HEK293 (cell line): ENCODE measurements around the gene LMCD1.

Source experiments
- CTCF ChIA-PET: fragments of 350-600 bp; formaldehyde crosslinking; extraction: SDS; loops from one replicate; lab custom pipeline; 2021; ENCODE audit warnings: antibody characterized with exemption; lab: Yijun Ruan, JAX
- POLR2A ChIA-PET: fragments of 300-600 bp; formaldehyde crosslinking; extraction: SDS; loops from one replicate; lab custom pipeline; 2020; ENCODE audit warnings: antibody characterized with exemption, inconsistent platforms; lab: Yijun Ruan, JAX
- H3K27ac ChIP-seq: fragments of 200-500 bp; sonication (Bioruptor generic); 2 replicates; pipeline ENCODE4 v1.5.1; 2014; ENCODE audit warnings: low read depth, low read length, control low read depth, inconsistent platforms; ENCODE audit errors: extremely low read depth
- H3K36me3 ChIP-seq, 2 experiments: fragments of 200-500 bp in 1 of 2; sonication (Bioruptor generic) in 1 of 2; 1 replicate in 1 of 2; 2 replicates in 1 of 2; pipeline ENCODE4 v1.5.1; 2014 to 2017; ENCODE audit warnings: inconsistent platforms in 2 of 2, low read length in 2 of 2; ENCODE audit not compliant: control insufficient read depth in 2 of 2, insufficient read depth in 1 of 2
- H3K4me1 ChIP-seq: fragments of 200-500 bp; sonication (Bioruptor generic); 2 replicates; pipeline ENCODE4 v1.5.1; 2014; ENCODE audit warnings: mild to moderate bottlenecking, low read length, inconsistent platforms; ENCODE audit not compliant: control insufficient read depth, insufficient read depth
- H3K4me3 ChIP-seq: 2 replicates; pipeline ENCODE4 v1.5.1; 2011; ENCODE audit warnings: low read depth, mild to moderate bottlenecking, control low read depth, low read length, moderate library complexity
- H3K9me3 ChIP-seq: fragments of 200-500 bp; sonication (Bioruptor generic); 2 replicates; pipeline ENCODE4 v1.5.1; 2014; ENCODE audit warnings: low read depth, low read length, inconsistent platforms; ENCODE audit not compliant: control insufficient read depth, insufficient read depth
- GLI4 ChIP-seq: fragments of 450-650 bp; formaldehyde crosslinking; IDR thresholded peaks from 2 replicates; pipeline ENCODE4 v1.5.1; 2016; ENCODE audit warnings: missing biosample characterization, missing genetic modification characterization
- KLF8 ChIP-seq: fragments of 450-650 bp; formaldehyde crosslinking; IDR thresholded peaks from 2 replicates; pipeline ENCODE4 v1.5.1; 2016; ENCODE audit warnings: missing biosample characterization, missing genetic modification characterization
- KLF9 ChIP-seq: fragments of 450-650 bp; formaldehyde crosslinking; IDR thresholded peaks from 2 replicates; pipeline ENCODE4 v1.5.1; 2016; ENCODE audit warnings: missing biosample characterization, missing genetic modification characterization, low read depth
- ZFP37 ChIP-seq: fragments of 450-650 bp; formaldehyde crosslinking; IDR thresholded peaks from 2 replicates; pipeline ENCODE4 v1.5.1; 2016; ENCODE audit warnings: missing biosample characterization, missing genetic modification characterization
- ZNF169 ChIP-seq: fragments of 450-650 bp; formaldehyde crosslinking; IDR thresholded peaks from 2 replicates; pipeline ENCODE4 v1.5.1; 2016; ENCODE audit warnings: missing biosample characterization, missing genetic modification characterization
- ZNF19 ChIP-seq: fragments of 450-650 bp; formaldehyde crosslinking; IDR thresholded peaks from 2 replicates; pipeline ENCODE4; 2016; ENCODE audit warnings: missing biosample characterization, missing genetic modification characterization, low read depth
- ZNF214 ChIP-seq: fragments of 450-650 bp; formaldehyde crosslinking; IDR thresholded peaks from 2 replicates; pipeline ENCODE4 v1.5.1; 2017; ENCODE audit warnings: missing biosample characterization, mild to moderate bottlenecking, missing genetic modification characterization, borderline replicate concordance
- ZNF555 ChIP-seq: fragments of 450-650 bp; formaldehyde crosslinking; conservative IDR thresholded peaks from 2 replicates; pipeline ENCODE4 v1.5.1; 2017; ENCODE audit warnings: missing biosample characterization, mild to moderate bottlenecking, missing genetic modification characterization, inconsistent platforms
- ZNF561 ChIP-seq: fragments of 450-650 bp; IDR thresholded peaks from 2 replicates; pipeline ENCODE4 v1.5.1; 2018; ENCODE audit warnings: missing biosample characterization, missing genetic modification characterization, borderline replicate concordance
- ZNF629 ChIP-seq: fragments of 450-650 bp; formaldehyde crosslinking; IDR thresholded peaks from 2 replicates; pipeline ENCODE4 v1.5.1; 2017; ENCODE audit warnings: missing biosample characterization, missing genetic modification characterization
- ZNF707 ChIP-seq: fragments of 450-650 bp; formaldehyde crosslinking; IDR thresholded peaks from 2 replicates; pipeline ENCODE4 v1.5.1; 2016; ENCODE audit warnings: missing biosample characterization, missing genetic modification characterization
- TF ChIP-seq, protein P1 (sequence below): fragments of 450-650 bp; formaldehyde crosslinking; IDR thresholded peaks from 2 replicates; pipeline ENCODE4 v1.5.1; 2016; ENCODE audit warnings: missing biosample characterization, missing genetic modification characterization
- TF ChIP-seq, protein P2 (sequence below): fragments of 450-650 bp; formaldehyde crosslinking; IDR thresholded peaks from 2 replicates; pipeline ENCODE4; 2016; ENCODE audit warnings: missing biosample characterization, missing genetic modification characterization
- TF ChIP-seq, protein P3 (sequence below): fragments of 450-650 bp; formaldehyde crosslinking; IDR thresholded peaks from 2 replicates; pipeline ENCODE4 v1.5.1; 2016; ENCODE audit warnings: missing biosample characterization, missing genetic modification characterization
- TF ChIP-seq, protein P4 (sequence below): fragments of 450-650 bp; formaldehyde crosslinking; IDR thresholded peaks from 2 replicates; pipeline ENCODE4 v1.5.1; 2016; ENCODE audit warnings: missing biosample characterization, missing genetic modification characterization
- TF ChIP-seq, protein P5 (sequence below): fragments of 450-650 bp; formaldehyde crosslinking; IDR thresholded peaks from 2 replicates; pipeline ENCODE4 v1.5.1; 2016; ENCODE audit warnings: missing biosample characterization, missing genetic modification characterization

Gene LMCD1

DNA sequence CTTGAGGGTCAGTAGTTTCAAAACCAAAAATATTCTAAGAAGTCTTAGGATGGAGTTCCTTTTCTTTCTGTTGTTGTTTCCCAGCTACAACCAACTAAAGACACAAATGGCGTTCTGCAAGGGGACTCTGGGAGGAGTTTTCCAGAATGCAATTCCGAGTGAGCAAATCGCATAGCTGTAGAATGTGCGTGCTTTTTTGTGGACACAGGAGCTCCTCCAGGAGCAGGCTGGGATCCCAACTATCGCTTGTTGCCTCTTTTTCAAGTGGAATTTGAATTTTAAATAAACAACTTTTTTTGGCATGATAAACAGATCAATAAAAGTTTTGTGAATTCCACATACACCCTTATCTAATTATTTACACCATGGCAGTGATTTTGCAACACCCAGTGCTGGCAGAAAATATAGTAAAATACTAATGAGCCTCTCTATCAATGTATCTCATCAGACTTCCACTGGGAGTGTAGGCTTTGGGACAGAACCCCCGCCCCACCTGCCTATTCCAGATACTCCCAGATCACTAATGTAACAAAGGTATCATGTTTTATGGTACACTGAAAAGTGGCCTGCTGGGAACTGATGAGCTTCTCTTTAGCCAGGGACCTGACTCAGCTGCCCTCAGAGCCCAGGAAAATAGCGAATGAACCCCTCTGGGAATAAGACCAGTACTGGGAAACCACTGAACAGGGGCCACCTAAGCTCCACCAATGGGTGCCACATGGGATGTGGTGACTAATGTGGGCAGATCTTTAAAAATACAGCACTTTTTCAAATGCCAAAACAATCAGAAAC is 66.4 kb downstream of the LMCD1 start:
- H3K27ac ChIP-seq: no peak overlapping the region
- ChIA-PET POLR2A (no interaction called here), CTCF (interaction anchor here (0.6 to 0.7 kb wide), 2 partner anchors 136 to 263 kb away, joined by 3 to 4 read pairs; no protein-coding TSS in a partner anchor)
- no peak overlapping the region for H3K4me3 ChIP-seq
- H3K36me3 ChIP-seq: peaks cover 0 to 43% of the 10 kb centered on the region in 2 experiments; a peak in 1 of 3 replicates
- no peaks in the 10 kb centered on the region for H3K4me1 ChIP-seq
- H3K9me3 ChIP-seq: no peaks in the 10 kb centered on the region
- no peak for TF ChIP-seq ZNF214 (tag by site-specific recombination)
- no peak for TF ChIP-seq KLF8 (tag by site-specific recombination)
- no peak for TF ChIP-seq ZNF629 (tag by site-specific recombination)
- no peak for TF ChIP-seq GLI4 (tag by site-specific recombination)
- TF ChIP-seq, protein P1, sequence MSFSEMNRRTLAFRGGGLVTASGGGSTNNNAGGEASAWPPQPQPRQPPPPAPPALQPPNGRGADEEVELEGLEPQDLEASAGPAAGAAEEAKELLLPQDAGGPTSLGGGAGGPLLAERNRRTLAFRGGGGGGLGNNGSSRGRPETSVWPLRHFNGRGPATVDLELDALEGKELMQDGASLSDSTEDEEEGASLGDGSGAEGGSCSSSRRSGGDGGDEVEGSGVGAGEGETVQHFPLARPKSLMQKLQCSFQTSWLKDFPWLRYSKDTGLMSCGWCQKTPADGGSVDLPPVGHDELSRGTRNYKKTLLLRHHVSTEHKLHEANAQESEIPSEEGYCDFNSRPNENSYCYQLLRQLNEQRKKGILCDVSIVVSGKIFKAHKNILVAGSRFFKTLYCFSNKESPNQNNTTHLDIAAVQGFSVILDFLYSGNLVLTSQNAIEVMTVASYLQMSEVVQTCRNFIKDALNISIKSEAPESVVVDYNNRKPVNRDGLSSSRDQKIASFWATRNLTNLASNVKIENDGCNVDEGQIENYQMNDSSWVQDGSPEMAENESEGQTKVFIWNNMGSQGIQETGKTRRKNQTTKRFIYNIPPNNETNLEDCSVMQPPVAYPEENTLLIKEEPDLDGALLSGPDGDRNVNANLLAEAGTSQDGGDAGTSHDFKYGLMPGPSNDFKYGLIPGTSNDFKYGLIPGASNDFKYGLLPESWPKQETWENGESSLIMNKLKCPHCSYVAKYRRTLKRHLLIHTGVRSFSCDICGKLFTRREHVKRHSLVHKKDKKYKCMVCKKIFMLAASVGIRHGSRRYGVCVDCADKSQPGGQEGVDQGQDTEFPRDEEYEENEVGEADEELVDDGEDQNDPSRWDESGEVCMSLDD (tag by site-specific recombination): no peak
- TF ChIP-seq ZNF169 (tag by site-specific recombination): no peak
- TF ChIP-seq, protein P2, sequence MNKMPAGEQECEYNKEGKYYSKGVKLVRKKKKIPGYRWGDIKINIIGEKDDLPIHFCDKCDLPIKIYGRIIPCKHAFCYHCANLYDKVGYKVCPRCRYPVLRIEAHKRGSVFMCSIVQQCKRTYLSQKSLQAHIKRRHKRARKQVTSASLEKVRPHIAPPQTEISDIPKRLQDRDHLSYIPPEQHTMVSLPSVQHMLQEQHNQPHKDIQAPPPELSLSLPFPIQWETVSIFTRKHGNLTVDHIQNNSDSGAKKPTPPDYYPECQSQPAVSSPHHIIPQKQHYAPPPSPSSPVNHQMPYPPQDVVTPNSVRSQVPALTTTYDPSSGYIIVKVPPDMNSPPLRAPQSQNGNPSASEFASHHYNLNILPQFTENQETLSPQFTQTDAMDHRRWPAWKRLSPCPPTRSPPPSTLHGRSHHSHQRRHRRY (tag by site-specific recombination): no peak

DNA sequence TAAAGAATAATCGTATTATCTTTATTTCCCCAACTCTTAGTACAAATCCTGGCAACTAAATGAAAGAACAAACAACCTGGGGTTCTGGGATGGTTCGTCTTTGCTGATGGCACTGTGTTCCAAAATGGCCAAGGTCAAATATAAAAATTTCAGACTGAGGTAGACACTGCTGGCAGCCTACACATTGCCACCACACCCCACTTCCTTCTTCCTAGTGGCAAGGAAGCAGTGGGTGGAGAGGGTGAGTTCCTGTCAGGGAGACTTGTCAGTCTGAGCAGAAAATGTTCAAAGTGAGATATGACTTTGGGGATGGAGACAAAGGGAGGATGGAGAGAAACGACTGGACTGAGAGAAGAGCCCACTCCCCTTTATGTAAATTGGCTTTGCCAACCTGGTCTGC is 69.6 kb downstream of the LMCD1 start:
- POLR2A ChIA-PET: no interaction called here
- no peak overlapping the region for H3K4me3 ChIP-seq
- peaks cover 0 to 31% of the 10 kb centered on the region in 2 experiments; a peak in 1 of 3 replicates for H3K36me3 ChIP-seq
- TF ChIP-seq, protein P3, sequence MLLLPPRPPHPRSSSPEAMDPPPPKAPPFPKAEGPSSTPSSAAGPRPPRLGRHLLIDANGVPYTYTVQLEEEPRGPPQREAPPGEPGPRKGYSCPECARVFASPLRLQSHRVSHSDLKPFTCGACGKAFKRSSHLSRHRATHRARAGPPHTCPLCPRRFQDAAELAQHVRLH (tag by site-specific recombination): no peak
- no peak for TF ChIP-seq ZNF561 (tag by site-specific recombination)
- TF ChIP-seq, protein P4, sequence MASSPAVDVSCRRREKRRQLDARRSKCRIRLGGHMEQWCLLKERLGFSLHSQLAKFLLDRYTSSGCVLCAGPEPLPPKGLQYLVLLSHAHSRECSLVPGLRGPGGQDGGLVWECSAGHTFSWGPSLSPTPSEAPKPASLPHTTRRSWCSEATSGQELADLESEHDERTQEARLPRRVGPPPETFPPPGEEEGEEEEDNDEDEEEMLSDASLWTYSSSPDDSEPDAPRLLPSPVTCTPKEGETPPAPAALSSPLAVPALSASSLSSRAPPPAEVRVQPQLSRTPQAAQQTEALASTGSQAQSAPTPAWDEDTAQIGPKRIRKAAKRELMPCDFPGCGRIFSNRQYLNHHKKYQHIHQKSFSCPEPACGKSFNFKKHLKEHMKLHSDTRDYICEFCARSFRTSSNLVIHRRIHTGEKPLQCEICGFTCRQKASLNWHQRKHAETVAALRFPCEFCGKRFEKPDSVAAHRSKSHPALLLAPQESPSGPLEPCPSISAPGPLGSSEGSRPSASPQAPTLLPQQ (tag by site-specific recombination): no peak
- no peak for TF ChIP-seq ZNF555
- TF ChIP-seq ZNF19: no peak
- TF ChIP-seq, protein P5, sequence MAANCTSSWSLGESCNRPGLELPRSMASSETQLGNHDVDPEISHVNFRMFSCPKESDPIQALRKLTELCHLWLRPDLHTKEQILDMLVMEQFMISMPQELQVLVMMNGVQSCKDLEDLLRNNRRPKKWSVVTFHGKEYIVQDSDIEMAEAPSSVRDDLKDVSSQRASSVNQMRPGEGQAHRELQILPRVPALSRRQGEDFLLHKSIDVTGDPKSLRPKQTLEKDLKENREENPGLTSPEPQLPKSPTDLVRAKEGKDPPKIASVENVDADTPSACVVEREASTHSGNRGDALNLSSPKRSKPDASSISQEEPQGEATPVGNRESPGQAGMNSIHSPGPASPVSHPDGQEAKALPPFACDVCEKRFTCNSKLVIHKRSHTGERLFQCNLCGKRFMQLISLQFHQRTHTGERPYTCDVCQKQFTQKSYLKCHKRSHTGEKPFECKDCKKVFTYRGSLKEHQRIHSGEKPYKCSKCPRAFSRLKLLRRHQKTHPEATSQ (tag by site-specific recombination): no peak
- TF ChIP-seq ZFP37 (tag by site-specific recombination): no peak
- TF ChIP-seq ZNF707 (tag by site-specific recombination): no peak
- TF ChIP-seq KLF9 (tag by site-specific recombination): no peak
- H3K27ac ChIP-seq: no peak overlapping the region
- H3K4me1 ChIP-seq: no peaks in the 10 kb centered on the region
- CTCF ChIA-PET: no interaction called here
- no peaks in the 10 kb centered on the region for H3K9me3 ChIP-seq
